OCI-LY3 (cell line): Measurements from ENCODE around the gene SCN4A.
"Not testable (repeated sequence)": the region's sequence is repeated elsewhere in the genome, so short reads cannot be mapped to it uniquely, and the experiment has no call there.

Experiments used
- H2AFZ ChIP-seq: fragments of 200-600, 300-600 bp; shearing (Covaris generic); 2 replicates; pipeline ENCODE4 v1.6.0; 2014; ENCODE audit warnings: antibody characterized with exemption, low read depth, low read length
- H3K27ac ChIP-seq: fragments of 200-600, 300-600 bp; sonication (generic); 2 replicates; pipeline ENCODE4 v1.5.1; 2014; ENCODE audit warnings: mild to moderate bottlenecking, low read length, moderate library complexity, mixed read lengths
- H3K27me3 ChIP-seq: fragments of 200-600, 300-600 bp; sonication (generic); 2 replicates; pipeline ENCODE4 v1.6.1; 2014; ENCODE audit warnings: low read depth, low read length, mixed read lengths
- H3K36me3 ChIP-seq: fragments of 200-600, 300-600 bp; sonication (generic); replicated peaks from 2 replicates; pipeline ENCODE3; 2014; ENCODE audit warnings: low read depth, low read length, mixed read lengths
- H3K4me1 ChIP-seq: fragments of 300-600, 200-600 bp; sonication (generic); 2 replicates; pipeline ENCODE4 v1.6.1; 2014; ENCODE audit warnings: low read length, mixed read lengths
- H3K4me2 ChIP-seq: fragments of 200-600, 300-600 bp; sonication (generic); 2 replicates; pipeline ENCODE4 v1.6.1; 2014; ENCODE audit warnings: low read length, mixed read lengths
- H3K4me3 ChIP-seq: fragments of 300-600, 200-600 bp; sonication (generic); 2 replicates; pipeline ENCODE4 v1.5.1; 2014; ENCODE audit warnings: antibody characterized with exemption, mild to moderate bottlenecking, low read length, moderate library complexity
- H3K79me2 ChIP-seq: fragments of 300-600, 200-600 bp; shearing (Covaris generic); 2 replicates; pipeline ENCODE4 v1.6.1; 2014; ENCODE audit warnings: mild to moderate bottlenecking, low read length, mixed read lengths
- H3K9ac ChIP-seq: fragments of 300-600, 200-600 bp; shearing (Covaris generic); 2 replicates; pipeline ENCODE4 v1.6.0; 2014; ENCODE audit warnings: mild to moderate bottlenecking, low read length, moderate library complexity
- H3K9me3 ChIP-seq: fragments of 200-600, 300-600 bp; shearing (Covaris generic); 2 replicates; pipeline ENCODE4 v1.6.1; 2014; ENCODE audit warnings: low read length, mixed read lengths; ENCODE audit not compliant: insufficient read depth
- H4K20me1 ChIP-seq: fragments of 200-600, 300-600 bp; sonication (generic); 2 replicates; pipeline ENCODE4 v1.6.1; 2016; ENCODE audit warnings: low read length, mixed read lengths; ENCODE audit not compliant: insufficient read depth
- CTCF ChIP-seq: fragments of 200-600, 300-600 bp; sonication (generic); IDR thresholded peaks from 2 replicates; pipeline ENCODE4 v1.5.1; 2014; ENCODE audit warnings: antibody characterized with exemption, low read length, low read depth
- EZH2phosphoT487 ChIP-seq: fragments of 200-600 bp; shearing (Covaris generic); IDR thresholded peaks from 2 replicates; pipeline ENCODE4 v1.6.1; 2018; ENCODE audit warnings: antibody characterized with exemption, mixed run types, low read depth

SCN4A gene

DNA sequence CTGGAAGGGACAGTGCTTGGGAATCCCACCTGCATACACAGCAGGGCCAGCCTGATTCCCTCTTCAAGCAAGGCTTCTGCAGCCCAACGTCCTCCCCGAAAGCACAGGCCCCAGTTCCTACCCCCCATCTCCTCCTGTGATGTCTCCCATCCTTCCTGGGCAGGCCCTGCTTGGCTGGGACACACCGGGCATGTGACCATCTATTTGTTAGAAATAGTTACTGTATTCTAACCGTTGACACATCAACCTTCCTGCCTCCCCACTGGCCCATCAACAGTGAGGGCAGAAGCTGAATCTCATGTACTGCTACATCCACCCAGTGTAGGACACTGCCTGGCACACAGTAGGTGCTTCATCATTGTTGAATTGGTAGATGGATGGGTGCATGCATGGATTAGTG is 36.1 kb upstream of the SCN4A start:
- Histone ChIP-seq H3K4me2 (no peak overlapping the region), H3K27me3 (no peaks in the 10 kb centered on the region), H3K27ac (no peak overlapping the region), H3K9ac (no peak overlapping the region), H3K4me3 (no peak overlapping the region), H3K79me2 (0 out of 2 replicates have a peak, but pooled peaks cover 3% of the 10 kb centered on the region), H4K20me1 (no peaks in the 10 kb centered on the region), H3K36me3 (peaks cover 9% of the 10 kb centered on the region), H2AFZ (no peak overlapping the region), H3K9me3 (no peaks in the 10 kb centered on the region), H3K4me1 (no peaks in the 10 kb centered on the region)
- TF ChIP-seq CTCF, result no peak
- TF ChIP-seq EZH2phosphoT487, result no peak

- H4K20me1 ChIP-seq, result no peaks in the 10 kb centered on the region
- peaks cover 14% of the 10 kb centered on the region for H3K36me3 ChIP-seq
- H3K4me2 ChIP-seq, result no peak overlapping the region
- H3K79me2 ChIP-seq, result 0 out of 2 replicates have a peak, but pooled peaks cover 3% of the 10 kb centered on the region
- H3K9me3 ChIP-seq, result no peaks in the 10 kb centered on the region
- no peaks in the 10 kb centered on the region for H3K4me1 ChIP-seq
- no peak overlapping the region for H2AFZ ChIP-seq
- TF ChIP-seq CTCF (no peak), EZH2phosphoT487 (no peak)
- no peaks in the 10 kb centered on the region for H3K27me3 ChIP-seq
- H3K9ac ChIP-seq, result no peak overlapping the region
- no peak overlapping the region for H3K4me3 ChIP-seq
- H3K27ac ChIP-seq, result no peak overlapping the region
Observed at GRCh38 chr17:64008346-64008745, 35.6 kb upstream of the SCN4A start.

DNA sequence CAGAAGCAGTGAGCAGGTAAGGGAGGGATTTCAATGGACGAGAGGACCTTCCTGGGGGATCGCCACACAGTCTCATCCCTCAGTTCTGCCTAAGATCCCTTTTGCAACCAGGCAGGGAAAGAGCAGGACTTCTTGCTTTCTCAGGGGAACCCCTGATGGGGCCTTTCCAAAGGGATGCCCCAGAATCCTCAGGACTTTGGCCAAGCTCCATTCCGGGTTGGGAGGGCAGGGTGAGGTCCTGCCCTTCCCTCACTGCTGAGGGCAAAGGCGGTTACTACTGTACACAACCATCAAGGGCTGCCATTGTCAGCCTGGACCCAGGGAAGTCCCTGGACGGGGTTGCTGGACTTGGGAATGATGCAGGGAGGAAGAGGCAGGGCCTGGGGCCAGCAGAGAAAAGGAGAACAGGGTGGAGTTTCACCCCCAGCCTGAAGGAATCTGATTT is 35.1 kb upstream of the SCN4A start:
- H3K9ac ChIP-seq, result no peak overlapping the region
- H3K4me2 ChIP-seq, result no peak overlapping the region
- no peak overlapping the region for H3K27ac ChIP-seq

DNA sequence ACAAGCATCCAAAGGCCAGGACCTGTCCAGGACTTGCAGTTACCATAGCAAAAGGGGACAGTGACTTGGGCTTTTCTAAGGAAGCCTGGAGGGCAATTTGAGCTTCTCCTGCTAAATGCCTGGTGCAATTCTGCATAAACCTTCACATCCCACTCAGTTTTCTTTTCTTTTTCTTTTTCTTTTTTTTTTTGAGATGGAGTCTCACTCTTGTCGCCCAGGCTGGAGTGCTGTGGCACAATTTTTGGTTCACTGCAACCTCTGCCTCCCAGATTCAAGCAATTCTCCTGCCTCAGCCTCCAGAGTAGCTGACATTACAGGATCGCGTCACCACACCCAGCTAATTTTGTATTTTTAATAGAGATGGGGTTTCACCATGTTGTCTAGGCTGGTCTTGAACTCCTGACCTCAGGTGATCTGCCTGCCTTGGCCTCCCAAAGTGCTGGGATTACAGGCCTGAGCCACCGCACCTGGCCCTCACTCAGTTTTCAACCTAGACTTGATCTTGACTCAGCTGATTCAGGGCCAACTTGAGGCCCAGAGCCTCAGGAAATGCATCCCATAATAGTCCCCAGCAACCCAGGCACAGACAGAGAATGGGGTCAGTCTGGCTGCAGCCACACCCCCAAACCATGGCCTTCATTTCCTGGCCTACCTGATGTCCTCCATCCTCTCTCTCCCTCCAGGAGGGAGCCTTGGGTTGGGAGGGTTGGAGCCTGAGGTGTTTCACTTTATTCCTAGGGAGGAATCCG is 34.5 kb upstream of the SCN4A start:
- H3K79me2 ChIP-seq, H4K20me1 ChIP-seq, H3K9me3 ChIP-seq, H3K4me2 ChIP-seq, H3K4me1 ChIP-seq, H3K27ac ChIP-seq, H3K9ac ChIP-seq, H3K27me3 ChIP-seq, H3K4me3 ChIP-seq, H2AFZ ChIP-seq: not testable (repeated sequence)
- peaks cover 17% of the 10 kb centered on the region for H3K36me3 ChIP-seq

More for the DNA sequence above, 35.1 kb upstream of the SCN4A start:
- H3K9me3 ChIP-seq, result no peaks in the 10 kb centered on the region
- H3K4me1 ChIP-seq, result no peaks in the 10 kb centered on the region
- no peaks in the 10 kb centered on the region for H4K20me1 ChIP-seq
- no peak overlapping the region for H3K4me3 ChIP-seq
- TF ChIP-seq CTCF, result no peak
- TF ChIP-seq EZH2phosphoT487, result no peak
- peaks cover 17% of the 10 kb centered on the region for H3K36me3 ChIP-seq
- 0 out of 2 replicates have a peak, but pooled peaks cover 3% of the 10 kb centered on the region for H3K79me2 ChIP-seq
- no peak overlapping the region for H2AFZ ChIP-seq
- H3K27me3 ChIP-seq, result no peaks in the 10 kb centered on the region
